Measurements from ENCODE around the gene TDRD7. TPM values are rescaled to one million over a fixed set of nuclear protein-coding genes. Genes with fewer than 3 reads are reported as not detected.

Gene TDRD7
- total and polyA plus RNA-seq, 2 donors (not counting 1 experiment from before 2014, with no cell fraction given): 11.5 to 19.7 TPM

GRCh38 chr9:97411440-97411788 is 482 bp upstream of the TDRD7 start:
- H3K4me1 Mint-ChIP-seq: peaks cover 32% of the 10 kb centered on the region
- Histone ChIP-seq H3K4me3 (ENCODE audit: control extremely low read depth in 1 of 5, extremely low read depth in 1 of 5, insufficient read depth in 1 of 5, low read depth in 2 of 5, low read length in 4 of 5) (peak overlapping the region; percentile 21 to 92 (median 58)), H4K20me1 (ENCODE audit: control insufficient read depth, insufficient read depth, low read length, poor library complexity, severe bottlenecking) (peaks cover 13% of the 10 kb centered on the region), H3K4me2 (replicated peaks; ENCODE audit: low read depth, low read length, poor library complexity, severe bottlenecking) (peak overlapping the region; percentile 89), H3K27me3 (replicated peaks in 1 of 4; ENCODE audit: control extremely low read depth in 1 of 4, control insufficient read depth in 3 of 4, insufficient read depth in 4 of 4, low read length in 3 of 4) (peaks cover 0 to 5% (median 0%) of the 10 kb centered on the region in 4 experiments), H3K27ac (ENCODE audit: low read length in 2 of 2) (peak overlapping the region; percentile 3 to 72), H3K36me3 (replicated peaks in 1 of 2; ENCODE audit: control extremely low read depth in 1 of 2, control insufficient read depth in 1 of 2, extremely low read depth in 1 of 2, insufficient read depth in 2 of 2, low read length in 1 of 2) (no peaks in the 10 kb centered on the region), H2AFZ (ENCODE audit: insufficient read depth, low read depth, low read length, poor library complexity, severe bottlenecking) (peak overlapping the region; percentile 74), H3K9ac (ENCODE audit: low read length) (peak overlapping the region; percentile 53), H3K9me3 (ENCODE audit: control extremely low read depth in 1 of 3, control insufficient read depth in 2 of 3, insufficient read depth in 1 of 3, low read length in 2 of 3) (no peaks in the 10 kb centered on the region), H3K4me1 (ENCODE audit: control insufficient read depth in 2 of 2, insufficient read depth in 2 of 2, low read length in 2 of 2) (peaks cover 18% of the 10 kb centered on the region in 2 donors), H3K79me2 (ENCODE audit: control insufficient read depth, insufficient read depth, low read length) (peaks cover 29% of the 10 kb centered on the region)
- peaks cover 12% of the 10 kb centered on the region for H3K27me3 Mint-ChIP-seq
- no peaks in the 10 kb centered on the region for H3K9me3 Mint-ChIP-seq (ENCODE audit: insufficient read depth)
- ChIA-PET POLR2A (no interaction called here), CTCF (interaction anchor here (1.0 to 2.3 kb wide), 8 partner anchors 10 to 554 kb away, joined by 3 to 15 read pairs (median 6); partner anchors contain the start of genes NCBP1 and TSTD2)
- H3K4me3 Mint-ChIP-seq: peak overlapping the region; percentile 77
- DNase-seq: no peak
- H3K27ac Mint-ChIP-seq: peak overlapping the region; percentile 82
- TF ChIP-seq EZH2 (IDR thresholded peaks at IDR 0.05; ENCODE audit: borderline replicate concordance, insufficient read depth, low read depth, low read length, poor library complexity, severe bottlenecking): no peak
- no peak for TF ChIP-seq CTCF (IDR thresholded peaks at IDR 0.05)
- WGBS (ENCODE audit: insufficient coverage): 0% methylated on average over 2 of the region's 3 CpGs
- no peak for ATAC-seq (ENCODE audit: low read depth)
- intact Hi-C loops (cut with micrococcal nuclease): loop anchor here (1.0 to 10.0 kb wide), 9 partner anchors 24 to 1537 kb away; partner anchors contain the start of genes ANP32B, ERCC6L2, TBC1D2 and TRMO

- POLR2A ChIA-PET: interaction anchor here (1.0 to 1.3 kb wide), 3 partner anchors 9 to 556 kb away, joined by 3 to 10 read pairs (median 3); partner anchors contain the start of genes NCBP1 and TSTD2
- H3K27ac ChIP-seq (ENCODE audit: low read length in 2 of 2): peak overlapping the region; percentile 61 to 79
- H3K9ac ChIP-seq (ENCODE audit: low read length): peak overlapping the region; percentile 95
- peaks cover 24% of the 10 kb centered on the region for H4K20me1 ChIP-seq (ENCODE audit: control insufficient read depth, insufficient read depth, low read length, poor library complexity, severe bottlenecking)
- peak overlapping the region; percentile 55 to 92 (median 85) for H3K4me3 ChIP-seq (ENCODE audit: control extremely low read depth in 1 of 5, extremely low read depth in 1 of 5, insufficient read depth in 1 of 5, low read depth in 2 of 5, low read length in 4 of 5)
- TF ChIP-seq CTCF (IDR thresholded peaks at IDR 0.05) (no peak), EZH2 (IDR thresholded peaks at IDR 0.05; ENCODE audit: borderline replicate concordance, insufficient read depth, low read depth, low read length, poor library complexity, severe bottlenecking) (no peak)
- H3K4me1 ChIP-seq (ENCODE audit: control insufficient read depth in 2 of 2, insufficient read depth in 2 of 2, low read length in 2 of 2): peaks cover 18% of the 10 kb centered on the region in 2 donors
- H3K79me2 ChIP-seq (ENCODE audit: control insufficient read depth, insufficient read depth, low read length): peaks cover 43% of the 10 kb centered on the region
- no peaks in the 10 kb centered on the region for H3K36me3 ChIP-seq (replicated peaks in 1 of 2; ENCODE audit: control extremely low read depth in 1 of 2, control insufficient read depth in 1 of 2, extremely low read depth in 1 of 2, insufficient read depth in 2 of 2, low read length in 1 of 2)
- intact Hi-C loops (cut with micrococcal nuclease): loop anchor here (1.0 to 10.0 kb wide), 10 partner anchors 88 to 1538 kb away; partner anchors contain the start of genes ANP32B, ERCC6L2, NCBP1 and TBC1D2
- Mint-ChIP-seq H3K27me3 (peaks cover 9% of the 10 kb centered on the region), H3K9me3 (ENCODE audit: insufficient read depth) (no peaks in the 10 kb centered on the region), H3K4me3 (peak overlapping the region; percentile 77), H3K4me1 (peaks cover 34% of the 10 kb centered on the region), H3K27ac (peak overlapping the region; percentile 59)
- ATAC-seq (ENCODE audit: low read depth) (no peak), DNase-seq (peak; percentile 59)
- peak overlapping the region; percentile 91 for H2AFZ ChIP-seq (ENCODE audit: insufficient read depth, low read depth, low read length, poor library complexity, severe bottlenecking)
- H3K9me3 ChIP-seq (ENCODE audit: control extremely low read depth in 1 of 3, control insufficient read depth in 2 of 3, insufficient read depth in 1 of 3, low read length in 2 of 3): no peaks in the 10 kb centered on the region
- no peaks in the 10 kb centered on the region for H3K27me3 ChIP-seq (replicated peaks in 1 of 4; ENCODE audit: control extremely low read depth in 1 of 4, control insufficient read depth in 3 of 4, insufficient read depth in 4 of 4, low read length in 3 of 4)
- CTCF ChIA-PET: interaction anchor here (1.0 to 2.0 kb wide), 9 partner anchors 11 to 556 kb away, joined by 3 to 13 read pairs (median 4); partner anchors contain the start of genes NCBP1 and TSTD2
- 1% methylated on average over 8 of the region's 16 CpGs for WGBS (ENCODE audit: insufficient coverage)
- H3K4me2 ChIP-seq (replicated peaks; ENCODE audit: low read depth, low read length, poor library complexity, severe bottlenecking): peak overlapping the region; percentile 89
Measured at GRCh38 chr9:97412626-97413385, 910 bp downstream of the TDRD7 start.

Data from B cell (primary cell).